SK-N-SH (cell line): ENCODE measurements around the gene FRRS1. TPM values are rescaled to one million over a fixed set of nuclear protein-coding genes. Genes with fewer than 3 reads are reported as not detected.
A peak's percentile ranks its signal among the peaks of the same experiment; 100 is the strongest.

Experiments
- CTCF ChIA-PET: fragments of 300-600, 350-600 bp; formaldehyde crosslinking; extraction: SDS; loops from one replicate; lab custom pipeline; 2021; lab: Yijun Ruan, JAX
- POLR2A ChIA-PET: fragments of 350-600 bp; sonication (Branson Sonifier 250); formaldehyde crosslinking; extraction: SDS; loops from one replicate; lab custom pipeline; 2020; ENCODE audit warnings: antibody characterized with exemption, inconsistent platforms; lab: Yijun Ruan, JAX
- DNase-seq: peaks from one replicate; pipeline ENCODE4 v3.0.0; 2012
- H2AFZ ChIP-seq: fragments of 200-600 bp; sonication (generic); 2 replicates; pipeline ENCODE4 v1.8.1; 2016; ENCODE audit warnings: antibody characterized with exemption, mild to moderate bottlenecking, low read depth
- H3F3A ChIP-seq: fragments of 200-600 bp; sonication (generic); replicated peaks from 2 replicates; pipeline ENCODE3; 2016; ENCODE audit warnings: antibody characterized with exemption, mild to moderate bottlenecking; ENCODE audit not compliant: insufficient read depth
- H3K27ac ChIP-seq, 2 experiments: fragments of 200-500 bp in 1 of 2; fragments of 200-600 bp in 1 of 2; sonication (Bioruptor generic) in 1 of 2; sonication (generic), shearing (Covaris generic) in 1 of 2; 2 replicates each; pipeline versions ENCODE4 v1.5.1 to v1.6.1; 2014 to 2016; ENCODE audit warnings: low read depth in 2 of 2, inconsistent platforms in 1 of 2, low read length in 1 of 2, mild to moderate bottlenecking in 1 of 2, mixed read lengths in 1 of 2
- H3K27me3 ChIP-seq: fragments of 200-600 bp; sonication (generic), shearing (Covaris generic); 2 replicates; pipeline ENCODE4 v1.6.1; 2016; ENCODE audit warnings: mixed run types; ENCODE audit not compliant: insufficient read depth
- H3K36me3 ChIP-seq, 2 experiments: fragments of 200-500 bp in 1 of 2; fragments of 200-600 bp in 1 of 2; sonication (Bioruptor generic) in 1 of 2; sonication (generic) in 1 of 2; replicated peaks in 1 of 2; 2 replicates each; pipeline versions ENCODE3 to v1.5.1; 2014 to 2016; ENCODE audit warnings: low read length in 1 of 2, mild to moderate bottlenecking in 1 of 2; ENCODE audit not compliant: insufficient read depth in 2 of 2, control insufficient read depth in 1 of 2
- H3K4me1 ChIP-seq, 2 experiments: fragments of 200-500 bp in 1 of 2; fragments of 200-600 bp in 1 of 2; sonication (Bioruptor generic) in 1 of 2; sonication (generic), shearing (Covaris generic) in 1 of 2; 2 replicates each; pipeline versions ENCODE4 v1.5.1 to v1.6.1; 2014 to 2016; ENCODE audit warnings: low read depth in 1 of 2, low read length in 1 of 2, mixed run types in 1 of 2; ENCODE audit not compliant: insufficient read depth in 2 of 2, control insufficient read depth in 1 of 2
- H3K4me2 ChIP-seq: fragments of 200-600 bp; sonication (generic), shearing (Covaris generic); 2 replicates; pipeline ENCODE4 v1.6.1; 2017; ENCODE audit warnings: mixed run types
- H3K4me3 ChIP-seq, 2 experiments: fragments of 200-500 bp in 1 of 2; fragments of 200-600 bp in 1 of 2; sonication (Bioruptor generic) in 1 of 2; sonication (generic), shearing (Covaris generic) in 1 of 2; 2 replicates each; pipeline versions ENCODE4 v1.5.1 to v1.8.1; 2014 to 2016; ENCODE audit warnings: low read depth in 2 of 2, inconsistent platforms in 1 of 2, low read length in 1 of 2, mild to moderate bottlenecking in 1 of 2, mixed read lengths in 1 of 2, moderate library complexity in 1 of 2
- H3K79me2 ChIP-seq: fragments of 200-600 bp; sonication (generic); 2 replicates; pipeline ENCODE4 v1.8.1; 2017; ENCODE audit warnings: mild to moderate bottlenecking; ENCODE audit not compliant: insufficient read depth
- H3K9ac ChIP-seq: fragments of 200-600 bp; sonication (generic); 2 replicates; pipeline ENCODE4 v1.6.1; 2017; ENCODE audit warnings: mixed run types
- H3K9me2 ChIP-seq: fragments of 200-600 bp; sonication (generic); 2 replicates; pipeline ENCODE4 v1.6.1; 2017; ENCODE audit warnings: mixed run types
- H3K9me3 ChIP-seq: fragments of 200-600 bp; sonication (generic); 2 replicates; pipeline ENCODE4 v1.6.1; 2017; ENCODE audit warnings: mixed run types, mild to moderate bottlenecking, moderate library complexity
- H4K20me1 ChIP-seq: fragments of 200-600 bp; sonication (generic); 2 replicates; pipeline ENCODE4 v1.6.1; 2017; ENCODE audit warnings: mild to moderate bottlenecking, mixed run types; ENCODE audit not compliant: insufficient read depth
- CHD2 ChIP-seq: fragments of 150-350 bp; IDR thresholded peaks from 2 replicates; pipeline ENCODE4 v1.6.1; 2018; ENCODE audit warnings: low read length; ENCODE audit not compliant: partially characterized antibody
- EP300 ChIP-seq, 2 experiments: IDR thresholded peaks; 2 replicates each; pipeline versions ENCODE4 v1.4.0 to v1.6.1; 2012; ENCODE audit warnings: borderline replicate concordance in 1 of 2, low read depth in 1 of 2, low read length in 1 of 2
- FOSL2 ChIP-seq: IDR thresholded peaks from 2 replicates; pipeline ENCODE4 v1.4.0; 2012; ENCODE audit warnings: low read depth, mild to moderate bottlenecking, moderate library complexity, borderline replicate concordance
- RAD21 ChIP-seq: IDR thresholded peaks from 2 replicates; pipeline ENCODE4 v1.6.1; 2012; ENCODE audit warnings: mild to moderate bottlenecking, low read length
- SMC3 ChIP-seq: IDR thresholded peaks from 2 replicates; pipeline ENCODE4 v1.6.1; 2012; ENCODE audit warnings: low read depth, low read length, improper control_type of control experiment
- TAF1 ChIP-seq: IDR thresholded peaks from 2 replicates; pipeline ENCODE4 v1.6.1; 2012; ENCODE audit warnings: low read depth, mild to moderate bottlenecking, low read length, moderate library complexity, borderline replicate concordance
- TEAD4 ChIP-seq: IDR thresholded peaks from 2 replicates; pipeline ENCODE4 v1.4.0; 2012; ENCODE audit warnings: mild to moderate bottlenecking, borderline replicate concordance; ENCODE audit not compliant: insufficient read depth
- YY1 ChIP-seq: IDR thresholded peaks from 2 replicates; pipeline ENCODE4 v1.4.0; 2012; ENCODE audit warnings: low read depth, mild to moderate bottlenecking
- WGBS: methylation state at CpG from one replicate; pipeline ENCODE4 v1.1.6; 2017; ENCODE audit warnings: low lambda C conversion rate; 5-methylcytosine and 5-hydroxymethylcytosine counted together
- polyA plus RNA-seq, 3 experiments: library from polyadenylated mRNA; depleted of rRNA; stranded (reverse); fragments of >200 nt; gene quantifications; 2 replicates each; pipeline ENCODE4 v1.2.3, GENCODE V29; 2012
- TF ChIP-seq, protein P1 (sequence below): fragments of 200-600 bp; sonication (generic); IDR thresholded peaks from 2 replicates; pipeline ENCODE4 v1.6.1; 2017; ENCODE audit warnings: antibody characterized with exemption, mild to moderate bottlenecking, moderate library complexity
- TF ChIP-seq, protein P2 (sequence below): fragments of 150-350 bp; IDR thresholded peaks from 2 replicates; pipeline ENCODE4 v1.6.1; 2017; ENCODE audit warnings: antibody characterized with exemption, low read length, low read depth, borderline replicate concordance
- TF ChIP-seq, protein P3 (sequence below): IDR thresholded peaks from 2 replicates; pipeline ENCODE4 v1.6.1; 2012; ENCODE audit warnings: mild to moderate bottlenecking, low read depth, low read length, moderate library complexity

FRRS1 gene
- polyA plus RNA-seq, 1 of the 3 experiments (the other 2 are of a cell fraction) = 1.9 TPM

DNA sequence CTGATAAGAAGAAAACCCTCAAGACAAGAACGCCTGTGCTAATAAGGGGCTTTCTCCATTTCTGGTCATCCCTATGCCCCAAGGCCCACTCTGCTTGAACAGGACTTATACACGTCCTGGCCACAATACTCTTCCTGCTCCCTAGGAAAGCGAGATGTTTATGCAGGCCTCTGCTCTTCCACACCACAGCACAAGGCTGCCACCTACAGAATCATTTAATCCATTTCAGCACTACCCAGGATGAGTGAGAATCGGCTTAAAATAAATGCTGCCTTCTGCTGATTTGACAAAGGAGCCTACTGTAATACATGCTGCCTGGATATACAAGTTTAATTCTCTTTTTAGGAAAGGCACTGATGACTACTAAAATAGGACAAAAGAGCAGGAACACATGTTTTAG lies 29.4 kb downstream of the FRRS1 start:
- Histone ChIP-seq H3K36me3 (no peaks in the 10 kb centered on the region), H4K20me1 (no peaks in the 10 kb centered on the region), H3K9ac (no peak overlapping the region), H3K9me3 (no peaks in the 10 kb centered on the region), H3F3A (no peaks in the 10 kb centered on the region), H3K27me3 (no peaks in the 10 kb centered on the region), H3K79me2 (no peaks in the 10 kb centered on the region), H2AFZ (peak overlapping the region; percentile 31; the same call in 1 of the 2 replicates), H3K4me1 (no peaks in the 10 kb centered on the region), H3K9me2 (no peaks in the 10 kb centered on the region), H3K4me2 (no peak overlapping the region), H3K27ac (no peak overlapping the region), H3K4me3 (no peak overlapping the region)
- peak; percentile 55 for DNase-seq
- TF ChIP-seq SMC3 (peak; percentile 56), EP300 (IDR thresholded peaks at IDR 0.05; ENCODE audit: borderline replicate concordance in 1 of 2, low read depth in 1 of 2, low read length in 1 of 2) (no peak), RAD21 (peak; percentile 83)
- TF ChIP-seq, protein P1, sequence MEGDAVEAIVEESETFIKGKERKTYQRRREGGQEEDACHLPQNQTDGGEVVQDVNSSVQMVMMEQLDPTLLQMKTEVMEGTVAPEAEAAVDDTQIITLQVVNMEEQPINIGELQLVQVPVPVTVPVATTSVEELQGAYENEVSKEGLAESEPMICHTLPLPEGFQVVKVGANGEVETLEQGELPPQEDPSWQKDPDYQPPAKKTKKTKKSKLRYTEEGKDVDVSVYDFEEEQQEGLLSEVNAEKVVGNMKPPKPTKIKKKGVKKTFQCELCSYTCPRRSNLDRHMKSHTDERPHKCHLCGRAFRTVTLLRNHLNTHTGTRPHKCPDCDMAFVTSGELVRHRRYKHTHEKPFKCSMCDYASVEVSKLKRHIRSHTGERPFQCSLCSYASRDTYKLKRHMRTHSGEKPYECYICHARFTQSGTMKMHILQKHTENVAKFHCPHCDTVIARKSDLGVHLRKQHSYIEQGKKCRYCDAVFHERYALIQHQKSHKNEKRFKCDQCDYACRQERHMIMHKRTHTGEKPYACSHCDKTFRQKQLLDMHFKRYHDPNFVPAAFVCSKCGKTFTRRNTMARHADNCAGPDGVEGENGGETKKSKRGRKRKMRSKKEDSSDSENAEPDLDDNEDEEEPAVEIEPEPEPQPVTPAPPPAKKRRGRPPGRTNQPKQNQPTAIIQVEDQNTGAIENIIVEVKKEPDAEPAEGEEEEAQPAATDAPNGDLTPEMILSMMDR = peak; percentile 72
- WGBS = 46% methylated on average over 4 of the region's 4 CpGs
- ChIA-PET POLR2A (no interaction called here), CTCF (no interaction called here)

DNA sequence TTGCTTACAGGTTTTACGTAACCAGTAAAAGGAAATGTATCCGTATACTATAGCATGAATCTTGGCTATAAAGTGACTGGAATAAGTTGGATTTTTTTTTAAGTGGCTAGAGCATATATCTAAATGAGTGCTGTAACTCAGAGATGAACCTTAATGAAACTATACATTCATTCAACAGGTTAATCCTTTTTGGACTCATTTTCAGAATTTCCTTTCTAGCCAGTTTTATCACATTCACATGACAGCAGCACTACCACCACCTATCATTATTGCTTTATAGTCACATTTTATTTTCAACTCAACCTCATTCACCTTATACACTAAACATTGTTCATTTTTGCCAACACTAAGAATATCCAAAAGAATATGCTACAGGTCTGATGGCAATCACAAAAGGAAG lies 30.6 kb downstream of the FRRS1 start:
- Histone ChIP-seq H3F3A (peaks cover 9% of the 10 kb centered on the region), H3K79me2 (no peaks in the 10 kb centered on the region), H3K27me3 (no peaks in the 10 kb centered on the region), H3K4me1 (no peaks in the 10 kb centered on the region), H3K9me2 (no peaks in the 10 kb centered on the region), H3K9me3 (no peaks in the 10 kb centered on the region), H4K20me1 (no peaks in the 10 kb centered on the region), H3K27ac (no peak overlapping the region), H2AFZ (no peak overlapping the region), H3K4me3 (no peak overlapping the region), H3K36me3 (no peaks in the 10 kb centered on the region), H3K4me2 (no peak overlapping the region)
- DNase-seq = no peak
- WGBS = 93% methylated on average over 2 of the region's 2 CpGs
- POLR2A ChIA-PET = no interaction called here
- CTCF ChIA-PET = no interaction called here
- TF ChIP-seq TEAD4 (no peak), YY1 (no peak), RAD21 (no peak), CHD2 (no peak), FOSL2 (no peak), TAF1 (no peak), EP300 (IDR thresholded peaks at IDR 0.05; ENCODE audit: borderline replicate concordance in 1 of 2, low read depth in 1 of 2, low read length in 1 of 2) (no peak), SMC3 (no peak)
- TF ChIP-seq, protein P2, sequence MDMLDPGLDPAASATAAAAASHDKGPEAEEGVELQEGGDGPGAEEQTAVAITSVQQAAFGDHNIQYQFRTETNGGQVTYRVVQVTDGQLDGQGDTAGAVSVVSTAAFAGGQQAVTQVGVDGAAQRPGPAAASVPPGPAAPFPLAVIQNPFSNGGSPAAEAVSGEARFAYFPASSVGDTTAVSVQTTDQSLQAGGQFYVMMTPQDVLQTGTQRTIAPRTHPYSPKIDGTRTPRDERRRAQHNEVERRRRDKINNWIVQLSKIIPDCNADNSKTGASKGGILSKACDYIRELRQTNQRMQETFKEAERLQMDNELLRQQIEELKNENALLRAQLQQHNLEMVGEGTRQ = no peak
- TF ChIP-seq, protein P3, sequence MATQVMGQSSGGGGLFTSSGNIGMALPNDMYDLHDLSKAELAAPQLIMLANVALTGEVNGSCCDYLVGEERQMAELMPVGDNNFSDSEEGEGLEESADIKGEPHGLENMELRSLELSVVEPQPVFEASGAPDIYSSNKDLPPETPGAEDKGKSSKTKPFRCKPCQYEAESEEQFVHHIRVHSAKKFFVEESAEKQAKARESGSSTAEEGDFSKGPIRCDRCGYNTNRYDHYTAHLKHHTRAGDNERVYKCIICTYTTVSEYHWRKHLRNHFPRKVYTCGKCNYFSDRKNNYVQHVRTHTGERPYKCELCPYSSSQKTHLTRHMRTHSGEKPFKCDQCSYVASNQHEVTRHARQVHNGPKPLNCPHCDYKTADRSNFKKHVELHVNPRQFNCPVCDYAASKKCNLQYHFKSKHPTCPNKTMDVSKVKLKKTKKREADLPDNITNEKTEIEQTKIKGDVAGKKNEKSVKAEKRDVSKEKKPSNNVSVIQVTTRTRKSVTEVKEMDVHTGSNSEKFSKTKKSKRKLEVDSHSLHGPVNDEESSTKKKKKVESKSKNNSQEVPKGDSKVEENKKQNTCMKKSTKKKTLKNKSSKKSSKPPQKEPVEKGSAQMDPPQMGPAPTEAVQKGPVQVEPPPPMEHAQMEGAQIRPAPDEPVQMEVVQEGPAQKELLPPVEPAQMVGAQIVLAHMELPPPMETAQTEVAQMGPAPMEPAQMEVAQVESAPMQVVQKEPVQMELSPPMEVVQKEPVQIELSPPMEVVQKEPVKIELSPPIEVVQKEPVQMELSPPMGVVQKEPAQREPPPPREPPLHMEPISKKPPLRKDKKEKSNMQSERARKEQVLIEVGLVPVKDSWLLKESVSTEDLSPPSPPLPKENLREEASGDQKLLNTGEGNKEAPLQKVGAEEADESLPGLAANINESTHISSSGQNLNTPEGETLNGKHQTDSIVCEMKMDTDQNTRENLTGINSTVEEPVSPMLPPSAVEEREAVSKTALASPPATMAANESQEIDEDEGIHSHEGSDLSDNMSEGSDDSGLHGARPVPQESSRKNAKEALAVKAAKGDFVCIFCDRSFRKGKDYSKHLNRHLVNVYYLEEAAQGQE = no peak
- TF ChIP-seq, protein P1 = no peak
- TF ChIP-seq, all 33 proteins: peak for 0
- H3K9ac ChIP-seq = no peak overlapping the region
